GM23338 (cell line): ENCODE data around the gene FLNB.

ENCODE experiments used
- CREB1 ChIP-seq: fragments of 250-450 bp; sonication (Bioruptor Pico); IDR thresholded peaks from 2 replicates; pipeline ENCODE4 v1.5.0; 2020; ENCODE audit warnings: low read depth, mild to moderate bottlenecking, moderate library complexity
- CTCF ChIP-seq, 2 experiments: fragments of 200-600 bp in 1 of 2; sonication (generic) in 1 of 2; conservative IDR thresholded peaks; 2 replicates each; pipeline versions ENCODE4 v1.5.1 to v1.6.1; 2016 to 2017; ENCODE audit warnings: antibody characterized with exemption in 2 of 2, low read depth in 2 of 2, mild to moderate bottlenecking in 2 of 2, moderate library complexity in 1 of 2
- EZH2 ChIP-seq: fragments of 200-600 bp; sonication (generic); IDR thresholded peaks from one replicate; pipeline ENCODE4 v1.8.0; 2017; ENCODE audit warnings: antibody characterized with exemption, mild to moderate bottlenecking, low read depth; ENCODE audit not compliant: unreplicated experiment
- JUNB ChIP-seq: IDR thresholded peaks from one replicate; pipeline ENCODE4 v1.6.1; 2016; ENCODE audit warnings: antibody characterized with exemption; ENCODE audit not compliant: unreplicated experiment
- POLR2AphosphoS5 ChIP-seq: IDR thresholded peaks from 2 replicates; pipeline ENCODE4 v1.6.1; 2016; ENCODE audit warnings: antibody characterized with exemption, low read depth
- REST ChIP-seq: IDR thresholded peaks from one replicate; pipeline ENCODE4 v1.6.1; 2018; ENCODE audit warnings: antibody characterized with exemption; ENCODE audit not compliant: unreplicated experiment
- STAT1 ChIP-seq: IDR thresholded peaks from one replicate; pipeline ENCODE4 v1.6.1; 2016; ENCODE audit warnings: antibody characterized with exemption; ENCODE audit not compliant: unreplicated experiment
- ZNF462 ChIP-seq: fragments of 250-450 bp; sonication (Bioruptor Pico); IDR thresholded peaks from 2 replicates; pipeline ENCODE4 v1.5.0; 2020; ENCODE audit warnings: mild to moderate bottlenecking, moderate library complexity

GRCh38 chr3:58188921-58189451 is 180.8 kb downstream of the FLNB start:
- TF ChIP-seq JUNB (no peak), STAT1 (no peak), REST (no peak), CTCF (conservative IDR thresholded peaks at IDR 0.05; ENCODE audit: low read depth in 2 of 2) (no peak), ZNF462 (CRISPR knock-in tag) (no peak), POLR2AphosphoS5 (no peak), CREB1 (CRISPR knock-in tag) (no peak), EZH2 (no peak)
